ENCODE data around the gene MED23. TPM values are rescaled to one million over a fixed set of nuclear protein-coding genes. Genes with fewer than 3 reads are reported as not detected.

The MED23 gene
- polyA plus RNA-seq, 1 of the 3 experiments (the other 2 are of a cell fraction) = 10.1 TPM

DNA sequence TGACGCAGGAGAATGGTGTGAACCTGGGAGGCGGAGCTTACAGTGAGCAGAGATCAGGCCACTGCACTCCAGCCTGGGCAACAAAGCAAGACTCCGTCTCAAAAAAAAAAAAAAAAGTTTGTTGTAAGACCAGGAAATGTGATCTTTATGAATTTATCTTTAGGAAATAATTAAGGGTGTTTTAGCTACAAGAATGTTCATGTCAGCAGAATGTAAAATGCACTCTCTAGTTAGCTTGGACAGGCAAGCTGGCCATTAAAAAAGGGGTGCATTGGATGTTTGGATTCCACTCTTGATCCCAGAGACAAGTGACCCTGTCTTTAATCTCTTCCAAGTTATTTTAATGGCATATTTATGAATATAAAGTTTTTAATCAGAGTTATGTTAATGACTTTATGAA lies 28.6 kb upstream of the MED23 start:
- Histone ChIP-seq H3K36me3 (replicated peaks in 1 of 2; ENCODE audit: control insufficient read depth in 1 of 2, insufficient read depth in 2 of 2, low read length in 1 of 2) (no peaks in the 10 kb centered on the region), H3K9me2 (no peaks in the 10 kb centered on the region), H3K9me3 (no peaks in the 10 kb centered on the region), H3K79me2 (ENCODE audit: insufficient read depth) (no peaks in the 10 kb centered on the region), H3K4me1 (ENCODE audit: control insufficient read depth in 1 of 2, insufficient read depth in 2 of 2, low read depth in 1 of 2, low read length in 1 of 2) (no peaks in the 10 kb centered on the region), H3K9ac (no peak overlapping the region), H2AFZ (ENCODE audit: low read depth) (no peak overlapping the region), H3K4me3 (ENCODE audit: low read depth in 2 of 2, low read length in 1 of 2) (no peak overlapping the region), H3F3A (replicated peaks; ENCODE audit: insufficient read depth) (no peaks in the 10 kb centered on the region), H3K4me2 (no peak overlapping the region), H3K27ac (ENCODE audit: low read depth in 2 of 2, low read length in 1 of 2) (no peak overlapping the region), H4K20me1 (ENCODE audit: insufficient read depth) (no peaks in the 10 kb centered on the region), H3K27me3 (ENCODE audit: insufficient read depth) (peaks cover 5% of the 10 kb centered on the region; the same call in 1 of the 2 replicates)
- TF ChIP-seq TEAD4 (IDR thresholded peaks at IDR 0.05; ENCODE audit: borderline replicate concordance, insufficient read depth) (no peak), NFIC (IDR thresholded peaks at IDR 0.05; ENCODE audit: borderline replicate concordance) (no peak), USF1 (IDR thresholded peaks at IDR 0.05; ENCODE audit: borderline replicate concordance, low read depth) (no peak), SMC3 (IDR thresholded peaks at IDR 0.05; ENCODE audit: low read depth, low read length) (no peak), EP300 (IDR thresholded peaks at IDR 0.05; ENCODE audit: borderline replicate concordance in 1 of 2, low read depth in 1 of 2, low read length in 1 of 2) (no peak), RXRA (IDR thresholded peaks at IDR 0.05; ENCODE audit: borderline replicate concordance, low read depth) (no peak), ELF1 (IDR thresholded peaks at IDR 0.05) (no peak)
- TF ChIP-seq, protein P1, sequence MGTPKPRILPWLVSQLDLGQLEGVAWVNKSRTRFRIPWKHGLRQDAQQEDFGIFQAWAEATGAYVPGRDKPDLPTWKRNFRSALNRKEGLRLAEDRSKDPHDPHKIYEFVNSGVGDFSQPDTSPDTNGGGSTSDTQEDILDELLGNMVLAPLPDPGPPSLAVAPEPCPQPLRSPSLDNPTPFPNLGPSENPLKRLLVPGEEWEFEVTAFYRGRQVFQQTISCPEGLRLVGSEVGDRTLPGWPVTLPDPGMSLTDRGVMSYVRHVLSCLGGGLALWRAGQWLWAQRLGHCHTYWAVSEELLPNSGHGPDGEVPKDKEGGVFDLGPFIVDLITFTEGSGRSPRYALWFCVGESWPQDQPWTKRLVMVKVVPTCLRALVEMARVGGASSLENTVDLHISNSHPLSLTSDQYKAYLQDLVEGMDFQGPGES (IDR thresholded peaks at IDR 0.05; ENCODE audit: low read depth, low read length) = no peak
- ChIA-PET CTCF (interaction anchor here (1.3 kb wide), 1 partner anchor 39 kb away, joined by 3 read pairs; no protein-coding TSS in a partner anchor), POLR2A (no interaction called here)
- 14% methylated on average over 3 of the region's 3 CpGs for WGBS (ENCODE audit: low lambda C conversion rate)
- no peak for DNase-seq

- H4K20me1 ChIP-seq (ENCODE audit: insufficient read depth) = no peaks in the 10 kb centered on the region
- DNase-seq = no peak
- H3K36me3 ChIP-seq (replicated peaks in 1 of 2; ENCODE audit: control insufficient read depth in 1 of 2, insufficient read depth in 2 of 2, low read length in 1 of 2) = no peaks in the 10 kb centered on the region
- H2AFZ ChIP-seq (ENCODE audit: low read depth) = no peak overlapping the region
- H3K27ac ChIP-seq (ENCODE audit: low read depth in 2 of 2, low read length in 1 of 2) = no peak overlapping the region
- ChIA-PET CTCF (interaction anchor here (1.3 kb wide), 1 partner anchor 39 kb away, joined by 3 read pairs; no protein-coding TSS in a partner anchor), POLR2A (no interaction called here)
- H3K27me3 ChIP-seq (ENCODE audit: insufficient read depth) = peaks cover 5% of the 10 kb centered on the region; the same call in 1 of the 2 replicates
- no peaks in the 10 kb centered on the region for H3K79me2 ChIP-seq (ENCODE audit: insufficient read depth)
- no peaks in the 10 kb centered on the region for H3K9me3 ChIP-seq
- H3K9ac ChIP-seq = no peak overlapping the region
- H3K4me2 ChIP-seq = no peak overlapping the region
- H3K4me1 ChIP-seq (ENCODE audit: control insufficient read depth in 1 of 2, insufficient read depth in 2 of 2, low read depth in 1 of 2, low read length in 1 of 2) = no peaks in the 10 kb centered on the region
- WGBS (ENCODE audit: low lambda C conversion rate) = 14% methylated on average over 2 of the region's 2 CpGs
- H3F3A ChIP-seq (replicated peaks; ENCODE audit: insufficient read depth) = no peaks in the 10 kb centered on the region
- no peaks in the 10 kb centered on the region for H3K9me2 ChIP-seq
- no peak overlapping the region for H3K4me3 ChIP-seq (ENCODE audit: low read depth in 2 of 2, low read length in 1 of 2)
- TF ChIP-seq TEAD4 (IDR thresholded peaks at IDR 0.05; ENCODE audit: borderline replicate concordance, insufficient read depth) (no peak), NFIC (IDR thresholded peaks at IDR 0.05; ENCODE audit: borderline replicate concordance) (no peak), EP300 (IDR thresholded peaks at IDR 0.05; ENCODE audit: borderline replicate concordance in 1 of 2, low read depth in 1 of 2, low read length in 1 of 2) (no peak), REST (IDR thresholded peaks at IDR 0.05; ENCODE audit: low read depth, low read length) (no peak), NRF1 (IDR thresholded peaks at IDR 0.05; ENCODE audit: low read depth, low read length) (no peak), TAF1 (IDR thresholded peaks at IDR 0.05; ENCODE audit: borderline replicate concordance, low read depth, low read length) (no peak), SIN3A (IDR thresholded peaks at IDR 0.05; ENCODE audit: borderline replicate concordance, low read depth, low read length) (no peak), ELF1 (IDR thresholded peaks at IDR 0.05) (no peak), RFX5 (IDR thresholded peaks at IDR 0.05; ENCODE audit: low read length) (no peak), TCF12 (IDR thresholded peaks at IDR 0.05) (no peak), ZBTB33 (IDR thresholded peaks at IDR 0.05; ENCODE audit: borderline replicate concordance, low read depth) (no peak), GATA2 (CRISPR knock-in tag; IDR thresholded peaks at IDR 0.05) (no peak), RAD21 (IDR thresholded peaks at IDR 0.05; ENCODE audit: low read length) (no peak)
- TF ChIP-seq, protein P2, sequence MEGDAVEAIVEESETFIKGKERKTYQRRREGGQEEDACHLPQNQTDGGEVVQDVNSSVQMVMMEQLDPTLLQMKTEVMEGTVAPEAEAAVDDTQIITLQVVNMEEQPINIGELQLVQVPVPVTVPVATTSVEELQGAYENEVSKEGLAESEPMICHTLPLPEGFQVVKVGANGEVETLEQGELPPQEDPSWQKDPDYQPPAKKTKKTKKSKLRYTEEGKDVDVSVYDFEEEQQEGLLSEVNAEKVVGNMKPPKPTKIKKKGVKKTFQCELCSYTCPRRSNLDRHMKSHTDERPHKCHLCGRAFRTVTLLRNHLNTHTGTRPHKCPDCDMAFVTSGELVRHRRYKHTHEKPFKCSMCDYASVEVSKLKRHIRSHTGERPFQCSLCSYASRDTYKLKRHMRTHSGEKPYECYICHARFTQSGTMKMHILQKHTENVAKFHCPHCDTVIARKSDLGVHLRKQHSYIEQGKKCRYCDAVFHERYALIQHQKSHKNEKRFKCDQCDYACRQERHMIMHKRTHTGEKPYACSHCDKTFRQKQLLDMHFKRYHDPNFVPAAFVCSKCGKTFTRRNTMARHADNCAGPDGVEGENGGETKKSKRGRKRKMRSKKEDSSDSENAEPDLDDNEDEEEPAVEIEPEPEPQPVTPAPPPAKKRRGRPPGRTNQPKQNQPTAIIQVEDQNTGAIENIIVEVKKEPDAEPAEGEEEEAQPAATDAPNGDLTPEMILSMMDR (IDR thresholded peaks at IDR 0.05) = no peak
These were observed 27.9 kb upstream of the MED23 start for GRCh38 chr6:131655951-131656350.

All from SK-N-SH (cell line).